Lung (tissue), 12 donors: ENCODE results near the gene NDUFC1. TPM values are rescaled to one million over a fixed set of nuclear protein-coding genes. Genes with fewer than 3 reads are reported as not detected.

Experiments
- ATAC-seq: fragments of 200-7000 bp; cut with Tn5 transposase; one replicate; pipeline ENCODE4 v1.9.1; 2020; ENCODE audit warnings: moderate number of reproducible peaks; ENCODE audit not compliant: insufficient read depth, low FRiP score
- DNase-seq, 3 donors: peaks; one replicate each; pipeline ENCODE4 v3.0.0-alpha.2; 2013 to 2017
- H3K27ac ChIP-seq, 2 donors: one replicate each; pipeline ENCODE4 v1.5.1; 2013; ENCODE audit warnings: mild to moderate bottlenecking in 2 of 2, moderate library complexity in 2 of 2, control low read depth in 1 of 2, inconsistent platforms in 1 of 2, low read depth in 1 of 2, low read length in 1 of 2
- H3K27me3 ChIP-seq, 3 donors: one replicate each; pipeline ENCODE4 v1.5.1; 2013; ENCODE audit warnings: low read length in 2 of 3; ENCODE audit not compliant: control insufficient read depth in 3 of 3, insufficient read depth in 3 of 3
- H3K36me3 ChIP-seq, 4 donors: one replicate each; pipeline ENCODE4 v1.5.1; 2013; ENCODE audit warnings: low read length in 4 of 4, mild to moderate bottlenecking in 1 of 4, moderate library complexity in 1 of 4; ENCODE audit not compliant: control insufficient read depth in 4 of 4, insufficient read depth in 4 of 4
- H3K4me1 ChIP-seq, 5 donors: one replicate each; pipeline ENCODE4 v1.5.1; 2013; ENCODE audit warnings: low read length in 5 of 5, mild to moderate bottlenecking in 2 of 5, moderate library complexity in 1 of 5; ENCODE audit not compliant: control insufficient read depth in 5 of 5, insufficient read depth in 5 of 5
- H3K4me3 ChIP-seq: one replicate; pipeline ENCODE4 v1.5.1; 2013; ENCODE audit warnings: mild to moderate bottlenecking, control low read depth, moderate library complexity
- H3K9ac ChIP-seq, 2 donors: one replicate each; pipeline ENCODE4 v1.5.1; 2013; ENCODE audit warnings: low read length in 2 of 2, control low read depth in 1 of 2; ENCODE audit not compliant: insufficient read depth in 1 of 2
- H3K9me3 ChIP-seq, 4 donors: one replicate each; pipeline ENCODE4 v1.5.1; 2013; ENCODE audit warnings: low read length in 3 of 4, mild to moderate bottlenecking in 1 of 4, moderate library complexity in 1 of 4; ENCODE audit not compliant: control insufficient read depth in 4 of 4, insufficient read depth in 3 of 4
- WGBS, 2 donors: extraction: QIAGEN DNeasy Blood & Tissue Kit; methylation state at CpG; one replicate each; pipeline ENCODE4 v1.1.7; 2013; 5-methylcytosine and 5-hydroxymethylcytosine counted together
- polyA plus RNA-seq, 2 donors: library from polyadenylated mRNA; stranded (reverse); fragments of 200-250 nt; gene quantifications; one replicate each; pipeline ENCODE4 v1.2.1, GENCODE V29; 2013
- total RNA-seq, 2 donors: library from RNA; depleted of rRNA in 1 of 2; stranded (reverse); fragments of >200 nt in 1 of 2; gene quantifications; one replicate each; pipeline ENCODE4 v1.2.1, GENCODE V29; 2014 to 2021
- TF ChIP-seq, protein P1 (sequence below): IDR thresholded peaks from 2 replicates; pipeline ENCODE4 v1.5.1; 2012; ENCODE audit warnings: mild to moderate bottlenecking; ENCODE audit errors: control extremely low read depth, extremely low read depth
- donor health status: control.
- donor health status: control.
- donor health status: Bipolar disorder and iron deficiency.
- donor health status: healthy.
- donor health status: DM: yes; HTN: yes; CAD: no.

The NDUFC1 gene
- total and polyA plus RNA-seq, 4 donors = 45.0 to 122 (median 52.0) TPM

GRCh38 chr4:139300431-139301112, 1.7 kb downstream of the NDUFC1 start:
- peaks cover 0 to 36% (median 4%) of the 10 kb centered on the region in 5 donors for H3K4me1 ChIP-seq
- H3K9me3 ChIP-seq = peaks cover 0 to 2% (median 0%) of the 10 kb centered on the region in 4 donors
- H3K27me3 ChIP-seq = no peaks in the 10 kb centered on the region
- peak overlapping the region; percentile 81 to 100 for H3K9ac ChIP-seq
- WGBS, 2 donors = 9 to 10% methylated on average over 16 of the region's 16 CpGs
- peak in 1 of 3 donors; percentile 51 for DNase-seq
- ATAC-seq = peak; percentile 17
- peak overlapping the region; percentile 96 to 97 for H3K27ac ChIP-seq
- peaks cover 0 to 12% (median 0%) of the 10 kb centered on the region in 4 donors for H3K36me3 ChIP-seq
- peak overlapping the region; percentile 46 for H3K4me3 ChIP-seq
- TF ChIP-seq, protein P1, sequence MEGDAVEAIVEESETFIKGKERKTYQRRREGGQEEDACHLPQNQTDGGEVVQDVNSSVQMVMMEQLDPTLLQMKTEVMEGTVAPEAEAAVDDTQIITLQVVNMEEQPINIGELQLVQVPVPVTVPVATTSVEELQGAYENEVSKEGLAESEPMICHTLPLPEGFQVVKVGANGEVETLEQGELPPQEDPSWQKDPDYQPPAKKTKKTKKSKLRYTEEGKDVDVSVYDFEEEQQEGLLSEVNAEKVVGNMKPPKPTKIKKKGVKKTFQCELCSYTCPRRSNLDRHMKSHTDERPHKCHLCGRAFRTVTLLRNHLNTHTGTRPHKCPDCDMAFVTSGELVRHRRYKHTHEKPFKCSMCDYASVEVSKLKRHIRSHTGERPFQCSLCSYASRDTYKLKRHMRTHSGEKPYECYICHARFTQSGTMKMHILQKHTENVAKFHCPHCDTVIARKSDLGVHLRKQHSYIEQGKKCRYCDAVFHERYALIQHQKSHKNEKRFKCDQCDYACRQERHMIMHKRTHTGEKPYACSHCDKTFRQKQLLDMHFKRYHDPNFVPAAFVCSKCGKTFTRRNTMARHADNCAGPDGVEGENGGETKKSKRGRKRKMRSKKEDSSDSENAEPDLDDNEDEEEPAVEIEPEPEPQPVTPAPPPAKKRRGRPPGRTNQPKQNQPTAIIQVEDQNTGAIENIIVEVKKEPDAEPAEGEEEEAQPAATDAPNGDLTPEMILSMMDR = no peak

DNA sequence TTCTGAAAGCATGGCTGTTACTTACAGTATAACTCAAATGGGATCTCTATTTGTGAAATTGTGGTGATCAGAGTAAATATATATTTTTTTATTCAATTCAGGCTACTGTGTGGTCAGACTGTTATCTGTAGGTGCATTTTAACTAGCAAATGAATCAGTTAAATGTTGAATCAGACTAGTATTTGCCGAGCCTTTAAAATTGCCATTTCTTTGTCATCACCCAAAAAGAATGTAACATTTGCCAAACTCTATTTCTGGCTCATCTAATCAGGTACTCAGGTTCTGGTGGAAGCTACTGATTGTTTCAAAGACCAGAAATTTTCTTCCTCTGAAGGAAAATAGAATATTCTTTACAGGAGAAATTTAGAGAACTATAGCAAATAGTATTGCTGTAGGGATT, 2.7 kb downstream of the NDUFC1 start:
- H3K9me3 ChIP-seq = no peaks in the 10 kb centered on the region
- H3K4me1 ChIP-seq = peaks cover 0 to 39% (median 4%) of the 10 kb centered on the region in 5 donors
- H3K4me3 ChIP-seq = no peak overlapping the region
- ATAC-seq = no peak
- peak in 1 of 3 donors; percentile 31 for DNase-seq
- peaks cover 0 to 11% (median 0%) of the 10 kb centered on the region in 4 donors for H3K36me3 ChIP-seq
- H3K9ac ChIP-seq = no peak overlapping the region
- TF ChIP-seq, protein P1 = no peak
- WGBS, 2 donors = 64 to 88% methylated on average over 1 of the region's 1 CpG
- H3K27me3 ChIP-seq = no peaks in the 10 kb centered on the region
- peak overlapping the region in 1 of 2 donors; percentile 65 for H3K27ac ChIP-seq

- H3K4me1 ChIP-seq = peaks cover 0 to 25% (median 4%) of the 10 kb centered on the region in 5 donors
- no peak overlapping the region for H3K4me3 ChIP-seq
- peak overlapping the region in 1 of 2 donors; percentile 34 for H3K27ac ChIP-seq
- ATAC-seq (no peak), DNase-seq (no peak)
- peaks cover 0 to 12% (median 6%) of the 10 kb centered on the region in 4 donors for H3K36me3 ChIP-seq
- no peaks in the 10 kb centered on the region for H3K9me3 ChIP-seq
- TF ChIP-seq, protein P1 = no peak
- WGBS, 2 donors = 71 to 91% methylated on average over 2 of the region's 2 CpGs
- no peaks in the 10 kb centered on the region for H3K27me3 ChIP-seq
- no peak overlapping the region for H3K9ac ChIP-seq
Measured at GRCh38 chr4:139297001-139297410, 5.3 kb downstream of the NDUFC1 start.
